HG03039 (cell line): ENCODE measurements around the gene FAM110C.

ENCODE experiments used
- ATAC-seq: cut with Tn5 transposase; IDR thresholded peaks from one replicate; pipeline ENCODE4 v1.9.1; 2021; ENCODE audit warnings: mild to moderate bottlenecking, moderate library complexity; ENCODE audit not compliant: unreplicated experiment

FAM110C gene

GRCh38 chr2:10222-10875, 36.0 kb downstream of the FAM110C start:
- no peak for ATAC-seq
